ENCODE data around the gene FOSL1.
"Not testable (repeated sequence)": the region's sequence is repeated elsewhere in the genome, so short reads cannot be mapped to it uniquely, and the experiment has no call there.

The FOSL1 gene

DNA sequence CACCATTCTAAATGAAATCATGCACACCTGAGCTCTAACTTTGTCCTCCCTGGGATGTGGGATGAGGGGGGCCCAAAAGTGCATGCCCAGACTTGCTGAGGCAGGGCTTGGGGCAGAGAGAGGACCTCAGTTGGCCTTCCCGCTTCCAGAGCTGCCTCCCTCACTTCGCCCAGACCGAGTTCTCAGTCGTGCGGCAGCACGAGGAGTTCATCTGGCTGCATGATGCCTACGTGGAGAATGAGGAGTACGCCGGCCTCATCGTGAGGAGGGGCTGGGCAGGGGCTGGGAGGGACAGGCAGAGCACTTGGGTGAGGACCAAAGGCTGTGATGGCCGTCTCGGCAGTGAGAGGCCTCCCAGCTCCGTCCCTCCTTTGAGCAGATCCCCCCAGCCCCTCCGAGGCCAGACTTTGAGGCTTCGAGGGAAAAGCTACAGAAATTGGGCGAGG lies 50.4 kb downstream of the FOSL1 start:
- DNase-seq = no peak

- DNase-seq = no peak
These were observed 50.8 kb downstream of the FOSL1 start for GRCh38 chr11:65849366-65849765.

DNA sequence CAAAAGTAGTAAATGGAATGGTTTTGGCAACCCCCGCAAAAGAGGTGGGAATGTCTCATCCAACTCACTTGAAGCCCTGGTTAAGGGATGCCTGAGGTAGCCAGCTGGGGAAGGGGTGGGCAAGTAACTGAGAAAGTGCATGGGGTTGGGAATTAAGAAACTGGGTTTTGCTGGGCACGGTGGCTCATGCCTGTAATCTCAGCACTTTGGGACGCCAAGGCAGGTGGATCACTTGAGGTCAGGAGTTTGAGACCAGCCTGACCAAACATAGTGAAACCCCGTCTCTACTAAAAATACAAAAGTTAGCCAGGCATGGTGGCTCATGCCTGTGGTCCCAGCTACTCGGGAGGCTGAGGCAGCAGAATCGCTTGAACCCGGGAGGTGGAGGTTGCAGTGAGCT lies 51.5 kb downstream of the FOSL1 start:
- DNase-seq = not testable (repeated sequence)

DNA sequence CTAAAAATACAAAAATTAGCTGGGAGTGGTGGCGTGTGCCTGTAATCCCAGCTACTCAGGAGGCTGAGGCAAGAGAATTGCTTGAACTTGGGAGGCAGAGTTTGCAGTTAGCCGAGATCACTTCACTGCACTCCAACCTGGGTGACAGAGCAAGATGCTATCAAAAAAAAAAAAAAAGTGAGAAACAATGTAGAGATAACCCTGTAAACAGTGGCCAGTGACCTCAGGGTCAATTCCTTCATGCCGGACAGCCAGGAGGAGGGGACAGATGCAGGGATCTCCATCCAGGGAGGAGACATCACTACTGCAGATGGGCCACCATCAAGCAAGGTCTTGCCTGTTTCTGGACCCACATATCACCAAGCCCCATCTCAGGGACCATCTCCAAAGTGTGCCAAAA lies 52.4 kb downstream of the FOSL1 start:
- no peak for DNase-seq

GRCh38 chr11:65844231-65844872 lies 55.8 kb downstream of the FOSL1 start:
- no peak for DNase-seq

- no peak for DNase-seq
These were observed 56.4 kb downstream of the FOSL1 start for GRCh38 chr11:65843811-65844210.

DNA sequence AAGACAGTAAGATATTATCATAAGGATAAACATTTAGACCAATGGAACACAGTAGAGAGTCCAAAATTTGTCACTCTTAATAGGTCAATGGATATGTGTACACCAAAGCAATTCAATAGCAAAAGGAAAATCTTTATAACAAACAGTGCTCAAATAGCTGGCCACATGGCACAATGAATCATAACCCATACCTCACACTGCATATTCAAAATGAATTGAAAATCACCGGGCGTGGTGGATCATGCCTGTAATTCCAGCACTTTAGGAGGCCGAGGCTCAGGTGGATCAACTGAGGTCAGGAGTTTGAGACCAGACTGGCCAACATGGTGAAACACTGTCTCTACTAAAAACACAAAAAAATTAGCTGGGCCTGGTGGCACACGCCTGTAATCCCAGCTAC lies 58.0 kb downstream of the FOSL1 start:
- no peak for DNase-seq
